Dermis blood vessel endothelial cell (primary cell): ENCODE results near the gene GPR18. TPM values are rescaled to one million over a fixed set of nuclear protein-coding genes. Genes with fewer than 3 reads are reported as not detected.

ENCODE experiments used
- DNase-seq: peaks from one replicate; pipeline ENCODE4 v3.0.0; 2010
- total RNA-seq: library from RNA; depleted of rRNA; stranded (reverse); fragments of >200 nt; gene quantifications from 2 replicates; pipeline ENCODE4 v1.2.3, GENCODE V29; 2014

The GPR18 gene
- total RNA-seq, 1 donor from 2014 or later: not detected

- DNase-seq: no peak
Observed at GRCh38 chr13:99289674-99290337, 31.6 kb upstream of the GPR18 start.

GRCh38 chr13:99289271-99289670, 31.1 kb upstream of the GPR18 start:
- no peak for DNase-seq

- no peak for DNase-seq
Observed at GRCh38 chr13:99288089-99288488, 29.9 kb upstream of the GPR18 start.

GRCh38 chr13:99287551-99287950, 29.4 kb upstream of the GPR18 start:
- no peak for DNase-seq

- DNase-seq: no peak
Observed at GRCh38 chr13:99285432-99286182, 27.4 kb upstream of the GPR18 start.

GRCh38 chr13:99282264-99283231, 24.4 kb upstream of the GPR18 start:
- DNase-seq: no peak

GRCh38 chr13:99281811-99282263, 23.7 kb upstream of the GPR18 start:
- no peak for DNase-seq

DNA sequence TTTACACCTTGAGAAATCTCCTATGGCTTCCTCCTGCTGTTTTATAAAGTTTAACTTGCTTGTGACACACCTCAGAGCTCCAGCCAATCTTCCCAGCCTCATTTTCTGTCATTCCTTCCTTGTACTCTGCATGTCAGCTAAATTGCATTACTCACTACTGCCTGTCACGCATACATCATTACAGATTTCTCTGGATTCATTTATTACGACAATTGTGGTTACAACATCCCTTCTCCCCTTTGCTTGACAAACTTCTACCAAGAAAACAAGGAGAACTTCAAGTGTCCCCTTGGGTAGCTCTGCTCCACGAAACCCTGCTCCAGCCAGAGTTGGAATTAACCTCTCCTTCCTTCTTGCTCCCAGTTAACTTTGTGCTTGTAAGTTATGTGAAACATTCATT, 22.0 kb upstream of the GPR18 start:
- no peak for DNase-seq

DNA sequence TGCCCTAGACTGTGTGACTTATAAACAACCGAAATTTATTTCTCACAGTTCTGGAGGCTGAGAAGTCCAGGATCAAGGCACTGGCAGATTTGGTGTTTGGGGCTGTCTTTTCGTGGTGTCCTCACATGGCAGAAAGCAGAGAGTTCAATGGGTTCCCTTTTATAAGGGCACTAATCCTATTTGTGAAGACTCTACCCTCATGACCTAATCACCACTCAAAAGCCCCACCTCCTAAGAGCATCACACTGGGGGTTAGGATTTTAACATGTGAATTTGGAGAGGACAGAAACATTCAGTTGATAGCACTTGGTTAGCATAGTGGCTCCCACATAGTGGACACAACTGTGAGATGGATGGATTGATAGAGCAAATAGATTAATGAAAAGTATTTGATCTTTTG, 21.5 kb upstream of the GPR18 start:
- no peak for DNase-seq

- no peak for DNase-seq
Observed at GRCh38 chr13:99278843-99279242, 20.7 kb upstream of the GPR18 start.

DNA sequence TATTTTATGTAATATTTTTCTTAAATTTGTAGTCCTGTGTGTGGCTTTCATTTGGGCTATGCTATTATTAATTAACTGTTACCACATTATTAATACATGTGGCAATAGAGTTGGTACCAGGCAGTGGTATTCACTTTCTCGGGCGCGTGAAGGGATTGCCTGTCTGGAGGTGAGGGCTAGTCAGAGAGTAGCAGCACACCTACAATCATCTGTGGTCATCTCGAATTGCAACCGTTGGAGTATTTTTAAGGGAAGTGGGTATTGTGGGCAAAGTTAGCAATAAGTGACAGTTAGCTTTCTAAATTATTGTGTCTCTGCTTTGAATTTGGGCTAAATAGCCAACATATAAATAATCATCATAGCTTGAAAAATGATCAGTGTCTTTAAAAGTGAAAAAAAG, 20.0 kb upstream of the GPR18 start:
- DNase-seq: no peak

- no peak for DNase-seq
Observed at GRCh38 chr13:99277629-99278028, 19.4 kb upstream of the GPR18 start.

- DNase-seq: no peak
Observed at GRCh38 chr13:99276706-99277105, 18.5 kb upstream of the GPR18 start.

DNA sequence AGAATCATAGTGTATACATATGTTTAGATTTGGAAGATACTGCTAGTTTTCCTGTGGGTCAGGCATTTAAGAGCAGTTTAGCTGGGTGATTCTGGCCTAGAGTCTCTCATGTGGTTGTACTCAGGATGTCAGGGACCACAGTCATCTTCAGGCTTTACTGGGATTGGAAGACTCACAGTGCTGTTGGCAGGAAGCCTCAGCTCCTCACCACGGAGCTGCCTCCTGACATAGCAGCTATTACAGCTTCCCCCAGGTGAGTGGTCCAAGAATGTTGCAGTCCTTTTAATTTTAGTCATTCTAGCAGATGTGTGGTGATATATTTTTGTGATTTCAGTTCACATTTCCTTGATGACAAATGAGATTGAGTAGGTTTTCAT, 16.9 kb upstream of the GPR18 start:
- peak; percentile 13 for DNase-seq

DNA sequence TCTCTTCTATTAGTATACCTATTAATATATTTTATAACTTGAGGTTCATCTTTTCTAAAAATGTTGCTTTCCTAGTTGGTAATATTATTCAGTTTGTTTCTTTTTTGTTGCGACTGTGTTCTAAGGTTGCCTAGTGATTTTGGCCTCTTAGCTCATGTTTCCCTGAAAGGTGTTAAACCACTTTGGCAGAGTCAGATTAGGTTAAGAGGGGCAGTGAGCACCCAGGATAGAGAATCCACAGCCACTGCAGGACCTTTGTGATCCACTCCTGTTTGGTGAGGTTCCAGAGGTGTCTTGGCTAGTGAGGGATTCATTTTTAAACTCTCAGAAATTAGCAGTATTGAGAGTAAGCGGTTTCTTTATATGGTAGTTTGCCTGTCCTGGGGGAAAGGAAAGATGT, 14.9 kb upstream of the GPR18 start:
- no peak for DNase-seq

DNA sequence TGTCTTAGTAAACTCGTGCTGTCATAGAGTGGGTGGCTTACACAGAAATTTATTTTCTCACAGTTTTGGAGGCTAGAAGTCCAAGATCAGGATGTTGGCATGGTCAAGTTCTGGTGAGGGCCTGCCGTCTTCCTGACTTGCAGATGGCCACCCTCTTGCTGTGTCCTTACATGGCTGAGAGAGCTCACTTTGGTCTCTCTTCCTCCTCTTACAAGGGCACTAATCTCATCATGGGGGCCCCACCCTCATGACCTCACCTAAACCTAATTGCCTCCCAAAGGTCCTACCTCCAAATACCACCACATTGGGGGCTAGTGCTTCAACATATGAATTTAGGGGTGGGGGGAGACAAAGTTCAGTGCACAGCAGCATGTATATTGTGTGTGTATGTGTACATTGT, 14.3 kb upstream of the GPR18 start:
- DNase-seq: no peak

DNA sequence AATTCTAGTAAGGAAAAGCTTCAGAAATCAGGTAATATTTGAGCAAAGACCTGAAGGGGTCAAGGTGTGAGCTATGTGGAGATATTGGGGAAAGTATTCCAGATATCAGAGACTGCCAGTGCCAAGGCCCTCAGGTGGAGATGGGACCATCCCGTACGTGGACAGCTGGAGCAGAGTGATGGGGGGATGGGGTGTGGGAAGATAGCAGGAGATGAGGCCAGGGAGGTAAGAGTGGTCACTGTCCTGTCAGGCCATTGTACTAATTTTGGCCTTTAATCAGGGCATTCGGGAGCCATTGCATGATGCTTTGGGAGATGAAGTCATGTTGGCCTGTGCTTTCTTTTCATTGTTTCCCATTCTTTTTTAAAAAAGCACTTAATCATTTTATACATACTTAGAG, 13.1 kb upstream of the GPR18 start:
- no peak for DNase-seq

DNA sequence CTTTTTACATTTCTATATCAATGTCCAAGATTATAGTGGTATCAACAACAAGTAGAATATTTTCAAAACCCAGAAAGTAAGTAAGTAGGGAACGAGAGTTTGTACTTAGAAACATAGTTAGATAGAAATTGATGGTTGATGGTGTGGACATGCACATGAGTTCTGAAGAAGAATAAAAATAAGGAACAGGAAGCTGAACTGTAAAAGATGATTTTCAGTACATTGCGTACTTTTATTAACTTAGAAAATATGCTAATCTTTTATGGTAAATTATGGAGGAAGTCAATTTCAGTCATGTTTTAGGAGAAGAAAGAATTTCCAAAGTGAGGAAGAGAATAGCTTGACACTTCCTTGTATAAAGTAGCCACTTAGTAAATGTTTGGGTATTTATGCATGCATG, 12.3 kb upstream of the GPR18 start:
- DNase-seq: no peak

DNA sequence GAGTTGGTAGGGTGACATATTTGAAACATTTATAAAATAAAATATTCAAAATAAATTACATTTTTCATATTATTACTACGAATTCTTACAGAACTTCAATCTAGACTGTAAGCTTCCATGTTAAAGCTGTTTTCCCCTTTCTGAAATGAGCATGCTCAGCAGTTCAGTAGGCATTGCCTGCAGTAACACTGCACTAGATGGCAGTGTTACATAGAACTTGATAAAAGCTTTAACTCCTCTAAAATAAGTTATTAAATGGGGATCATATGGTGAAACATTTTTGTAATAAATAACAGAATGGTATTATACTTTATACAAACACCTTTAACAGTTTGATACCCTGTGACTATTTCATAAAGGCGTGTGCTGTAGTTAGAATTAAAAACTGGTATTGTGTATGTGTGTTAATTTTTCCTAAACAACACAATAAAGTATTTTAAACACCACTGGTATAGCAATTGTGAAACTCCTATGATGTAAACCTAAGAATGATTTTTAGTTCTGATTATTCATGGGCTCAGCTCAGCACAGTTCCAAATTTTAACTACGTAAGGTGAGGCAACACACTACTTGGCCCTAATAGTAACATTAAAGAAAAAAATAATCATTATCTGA, 11.6 kb upstream of the GPR18 start:
- peak; percentile 82 for DNase-seq

GRCh38 chr13:99268822-99269221, 10.6 kb upstream of the GPR18 start:
- no peak for DNase-seq

DNA sequence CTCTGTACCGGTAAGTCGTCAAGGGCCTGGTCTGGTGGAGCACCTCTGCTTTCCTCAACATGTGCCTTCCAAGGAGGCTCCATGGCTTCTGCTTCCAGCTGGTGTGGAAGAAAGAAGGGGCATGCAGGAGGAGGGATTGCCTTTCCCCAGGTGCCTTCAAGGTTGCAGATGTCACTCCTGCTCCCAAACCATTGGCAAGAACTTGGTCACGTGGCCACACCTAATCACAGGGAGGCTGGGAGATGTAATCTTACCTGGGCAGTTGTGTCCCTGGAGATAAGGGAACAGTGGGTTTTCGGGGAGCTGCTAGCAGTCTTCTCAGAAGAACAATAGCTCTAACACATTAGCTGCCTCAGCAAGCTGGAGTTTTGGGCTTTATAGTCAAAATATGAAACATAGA, 9.7 kb upstream of the GPR18 start:
- no peak for DNase-seq

- DNase-seq: no peak
Observed at GRCh38 chr13:99266827-99267226, 8.6 kb upstream of the GPR18 start.
